GM13977 (cell line): ENCODE results near the gene HP1BP3.

Experiments used
- DNase-seq: peaks from one replicate; pipeline ENCODE4 v3.0.0; 2012; ENCODE audit warnings: low spot score
- in situ Hi-C: fragments of 300-500 bp; cut with MboI; formaldehyde crosslinking; loops from one replicate; pipeline ENCODE4 v1.12.0; 2022; ENCODE audit warnings: low sequenced_read_pairs, low pct_unique_long_range_greater_than_20kb, mixed read lengths, inconsistent platforms; ENCODE audit not compliant: unreplicated experiment
- TF ChIP-seq, protein P1 (sequence below): IDR thresholded peaks from 2 replicates; pipeline ENCODE4 v1.5.1; 2012; ENCODE audit warnings: mild to moderate bottlenecking, control low read depth; ENCODE audit not compliant: insufficient read depth; ENCODE audit errors: extremely low read depth, missing control alignments

Gene HP1BP3

DNA sequence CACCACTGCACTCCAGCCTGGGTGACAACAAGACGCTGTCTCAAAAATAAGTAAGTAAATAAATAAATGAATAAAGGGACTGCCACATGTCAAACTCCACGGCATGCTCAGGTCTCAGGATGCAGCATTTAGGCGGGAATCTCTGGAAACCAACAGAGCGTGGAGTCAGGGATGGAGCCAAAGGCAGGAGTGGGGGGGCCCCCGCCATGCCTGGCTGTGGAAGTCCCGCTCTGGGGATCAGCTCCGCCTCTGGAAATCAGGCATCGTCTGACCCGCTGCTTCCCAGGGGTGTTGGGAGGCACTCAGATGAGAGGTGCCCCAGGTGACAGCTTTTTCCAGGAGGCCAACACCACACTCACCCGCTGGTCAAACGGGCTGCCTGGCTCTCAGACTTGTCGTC, 89.5 kb downstream of the HP1BP3 start:
- in situ Hi-C loops = loop anchor here (10.0 kb wide), 1 partner anchor 497 kb away; no protein-coding TSS in a partner anchor
- DNase-seq = no peak
- TF ChIP-seq, protein P1, sequence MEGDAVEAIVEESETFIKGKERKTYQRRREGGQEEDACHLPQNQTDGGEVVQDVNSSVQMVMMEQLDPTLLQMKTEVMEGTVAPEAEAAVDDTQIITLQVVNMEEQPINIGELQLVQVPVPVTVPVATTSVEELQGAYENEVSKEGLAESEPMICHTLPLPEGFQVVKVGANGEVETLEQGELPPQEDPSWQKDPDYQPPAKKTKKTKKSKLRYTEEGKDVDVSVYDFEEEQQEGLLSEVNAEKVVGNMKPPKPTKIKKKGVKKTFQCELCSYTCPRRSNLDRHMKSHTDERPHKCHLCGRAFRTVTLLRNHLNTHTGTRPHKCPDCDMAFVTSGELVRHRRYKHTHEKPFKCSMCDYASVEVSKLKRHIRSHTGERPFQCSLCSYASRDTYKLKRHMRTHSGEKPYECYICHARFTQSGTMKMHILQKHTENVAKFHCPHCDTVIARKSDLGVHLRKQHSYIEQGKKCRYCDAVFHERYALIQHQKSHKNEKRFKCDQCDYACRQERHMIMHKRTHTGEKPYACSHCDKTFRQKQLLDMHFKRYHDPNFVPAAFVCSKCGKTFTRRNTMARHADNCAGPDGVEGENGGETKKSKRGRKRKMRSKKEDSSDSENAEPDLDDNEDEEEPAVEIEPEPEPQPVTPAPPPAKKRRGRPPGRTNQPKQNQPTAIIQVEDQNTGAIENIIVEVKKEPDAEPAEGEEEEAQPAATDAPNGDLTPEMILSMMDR = no peak

DNA sequence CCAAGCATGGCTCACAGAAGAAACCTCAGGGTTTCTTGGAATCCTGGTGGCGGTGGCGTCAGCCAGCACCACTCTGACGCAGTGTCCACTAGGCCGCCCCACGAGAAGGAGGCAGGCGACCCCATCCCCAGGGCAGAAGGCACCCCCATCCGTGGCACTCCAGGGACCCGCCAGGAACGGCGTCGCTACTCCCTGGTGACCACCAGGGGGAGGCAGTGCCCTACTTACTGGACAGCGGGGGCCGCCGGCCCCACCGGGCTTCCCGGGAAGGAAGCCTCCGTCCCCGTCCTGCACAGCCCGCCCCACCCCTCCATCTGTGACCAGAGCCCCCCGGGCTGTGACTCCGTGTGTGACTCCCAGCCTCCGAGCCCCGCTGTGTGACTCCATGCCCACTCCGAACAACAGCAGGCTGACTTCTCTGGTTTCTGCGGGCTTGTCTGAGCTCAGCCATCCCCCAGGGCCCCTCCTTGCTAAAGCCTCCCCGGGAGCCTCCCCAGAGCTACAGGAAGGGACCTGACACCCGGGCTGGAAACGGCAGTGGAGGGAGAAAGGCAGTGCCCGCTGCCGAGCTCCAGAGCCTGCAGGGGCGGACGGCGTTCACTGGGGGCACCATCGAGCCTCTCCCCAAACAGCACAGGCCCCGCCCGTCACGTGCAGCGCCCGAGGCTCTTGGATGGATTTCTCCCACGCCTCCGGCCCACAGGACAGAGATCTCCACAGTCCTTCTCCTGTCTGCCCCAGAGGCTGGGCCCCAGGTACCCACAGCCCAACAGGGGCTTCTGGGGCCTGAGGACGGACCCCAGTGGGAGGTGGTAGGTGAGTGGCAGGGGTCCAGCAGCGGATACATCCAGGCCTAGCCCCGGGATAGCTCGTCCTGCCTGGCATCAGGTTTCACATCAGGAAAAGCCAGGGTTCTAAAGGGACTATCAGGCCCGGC, 90.4 kb downstream of the HP1BP3 start:
- TF ChIP-seq, protein P1 = peak; percentile 92
- in situ Hi-C loops = loop anchor here (10.0 kb wide), 1 partner anchor 498 kb away; no protein-coding TSS in a partner anchor
- peak; percentile 92 for DNase-seq

DNA sequence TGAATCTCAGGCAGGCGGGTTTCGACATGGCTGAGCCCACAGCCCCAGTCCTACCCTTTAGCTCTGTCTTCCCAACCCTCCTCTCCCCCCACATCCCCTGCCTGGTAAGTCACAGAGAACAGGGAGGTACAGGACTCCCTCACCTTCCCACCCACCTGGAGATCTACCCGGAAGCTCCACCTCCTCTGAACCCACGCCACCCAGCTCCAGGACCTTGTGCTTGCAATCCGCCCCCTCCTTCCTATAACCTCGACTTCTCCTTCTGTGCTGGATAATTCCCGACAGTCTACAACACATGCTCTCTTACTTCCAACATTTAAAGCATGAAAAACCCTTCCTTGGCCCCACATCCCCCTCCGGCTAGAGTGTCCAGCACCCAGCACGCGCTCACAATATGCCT, 91.6 kb downstream of the HP1BP3 start:
- TF ChIP-seq, protein P1 = no peak
- DNase-seq = no peak
- in situ Hi-C loops = loop anchor here (10.0 kb wide), 1 partner anchor 499 kb away; no protein-coding TSS in a partner anchor

DNA sequence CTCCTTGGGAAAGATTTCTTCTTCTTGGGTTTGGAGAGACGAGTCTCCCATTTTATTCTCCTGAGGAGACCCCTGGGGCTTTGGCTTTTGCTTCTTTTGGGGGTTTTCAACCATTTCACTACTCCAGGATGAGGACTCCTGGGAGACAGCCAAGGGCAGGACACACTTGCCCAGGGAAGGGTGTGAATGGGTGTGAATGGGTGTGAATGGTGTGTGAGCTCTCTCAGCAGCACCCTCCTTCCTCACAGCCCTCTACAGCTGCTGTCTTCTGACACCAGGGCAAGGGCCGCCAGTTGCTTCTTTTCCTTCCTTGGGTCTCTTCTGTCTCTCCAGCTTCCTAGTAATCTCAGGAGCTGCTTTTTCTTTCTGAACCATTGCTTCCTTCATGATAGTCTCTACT, 93.5 kb downstream of the HP1BP3 start:
- TF ChIP-seq, protein P1 = no peak
- in situ Hi-C loops = loop anchor here (10.0 kb wide), 1 partner anchor 501 kb away; no protein-coding TSS in a partner anchor
- no peak for DNase-seq
